HG03469 (cell line): ENCODE data around the gene PLA2G7.
"Not testable (repeated sequence)": the region's sequence is repeated elsewhere in the genome, so short reads cannot be mapped to it uniquely, and the experiment has no call there.

Experiments used
- ATAC-seq: cut with Tn5 transposase; IDR thresholded peaks from one replicate; pipeline ENCODE4 v1.9.1; 2021; ENCODE audit warnings: mild to moderate bottlenecking, moderate library complexity, moderate number of reproducible peaks; ENCODE audit not compliant: unreplicated experiment

PLA2G7 gene

GRCh38 chr6:46749731-46750130 is 14.6 kb upstream of the PLA2G7 start:
- no peak for ATAC-seq

- no peak for ATAC-seq
Observed at GRCh38 chr6:46748940-46749503, 13.8 kb upstream of the PLA2G7 start.

- no peak for ATAC-seq
Observed at GRCh38 chr6:46746696-46747095, 11.5 kb upstream of the PLA2G7 start, which contains the start of gene ANKRD66. ANKRD66 (plus strand) TSS chr6:46746933; CDS start chr6:46751949, 5,016 bp downstream.

GRCh38 chr6:46745973-46746372 is 10.8 kb upstream of the PLA2G7 start:
- no peak for ATAC-seq

- ATAC-seq: not testable (repeated sequence)
Observed at GRCh38 chr6:46744159-46744725, 9.1 kb upstream of the PLA2G7 start.

GRCh38 chr6:46743425-46744158 is 8.4 kb upstream of the PLA2G7 start:
- no peak for ATAC-seq

- ATAC-seq: no peak
Observed at GRCh38 chr6:46741910-46742309, 6.7 kb upstream of the PLA2G7 start.

GRCh38 chr6:46741482-46741881 is 6.3 kb upstream of the PLA2G7 start:
- no peak for ATAC-seq

GRCh38 chr6:46736906-46737305 is 1.7 kb upstream of the PLA2G7 start:
- ATAC-seq: no peak

- ATAC-seq: no peak
Observed at GRCh38 chr6:46735720-46736031, 501 bp upstream of the PLA2G7 start.

GRCh38 chr6:46733341-46733801 is 1.8 kb downstream of the PLA2G7 start:
- ATAC-seq: no peak

GRCh38 chr6:46730921-46731461 is 4.2 kb downstream of the PLA2G7 start:
- no peak for ATAC-seq

- ATAC-seq: no peak
Observed at GRCh38 chr6:46729787-46730326, 5.3 kb downstream of the PLA2G7 start.

- no peak for ATAC-seq
Observed at GRCh38 chr6:46720401-46720800, 14.8 kb downstream of the PLA2G7 start.

- ATAC-seq: no peak
Observed at GRCh38 chr6:46719099-46719498, 16.1 kb downstream of the PLA2G7 start.

- no peak for ATAC-seq
Observed at GRCh38 chr6:46715141-46715540, 20.0 kb downstream of the PLA2G7 start.

- no peak for ATAC-seq
Observed at GRCh38 chr6:46711491-46711890, 23.7 kb downstream of the PLA2G7 start.

GRCh38 chr6:46706464-46706863 is 28.7 kb downstream of the PLA2G7 start:
- no peak for ATAC-seq

GRCh38 chr6:46704562-46704961 is 30.6 kb downstream of the PLA2G7 start:
- ATAC-seq: no peak

- no peak for ATAC-seq
Observed at GRCh38 chr6:46699970-46700369, 35.2 kb downstream of the PLA2G7 start.

GRCh38 chr6:46690911-46691451 is 44.2 kb downstream of the PLA2G7 start:
- ATAC-seq: no peak
